Left hindlimb (tissue), 1 donor: ENCODE data around the gene CHST3.

Experiments used
- DNase-seq: peaks from one replicate; pipeline ENCODE4 v3.0.0-alpha.2; 2018

CHST3 gene

DNA sequence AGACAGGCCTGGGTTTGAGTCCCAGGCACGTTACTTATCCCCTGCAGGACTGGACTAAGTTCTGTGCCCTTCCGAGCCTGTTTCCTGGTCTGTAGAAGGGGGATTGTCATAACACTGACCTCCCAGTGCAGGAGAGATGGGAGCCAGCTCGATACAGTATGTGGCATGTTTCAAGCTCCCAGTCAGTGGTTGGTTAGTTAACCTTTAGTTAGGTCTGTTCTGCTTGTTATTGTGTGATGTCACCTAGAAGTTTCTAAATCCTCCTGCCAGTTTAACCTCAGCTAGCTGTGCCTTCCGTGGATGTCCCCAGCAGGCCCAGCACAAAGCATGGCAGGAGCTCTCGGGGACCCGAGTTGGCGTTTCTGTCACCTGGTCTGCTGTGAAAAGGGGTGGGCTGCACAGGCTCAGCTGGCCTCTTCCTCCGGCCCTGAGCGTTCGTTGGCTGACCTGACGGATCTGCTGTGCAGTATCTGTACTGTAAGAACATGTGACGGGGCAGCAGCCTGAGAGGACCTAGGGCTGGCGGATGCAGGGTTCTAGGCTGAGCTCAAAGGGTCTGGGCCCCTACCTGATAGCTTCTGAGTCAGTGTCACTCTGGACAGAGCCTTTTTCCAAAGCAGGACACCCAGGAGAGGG is 71.2 kb downstream of the CHST3 start:
- no peak for DNase-seq

DNA sequence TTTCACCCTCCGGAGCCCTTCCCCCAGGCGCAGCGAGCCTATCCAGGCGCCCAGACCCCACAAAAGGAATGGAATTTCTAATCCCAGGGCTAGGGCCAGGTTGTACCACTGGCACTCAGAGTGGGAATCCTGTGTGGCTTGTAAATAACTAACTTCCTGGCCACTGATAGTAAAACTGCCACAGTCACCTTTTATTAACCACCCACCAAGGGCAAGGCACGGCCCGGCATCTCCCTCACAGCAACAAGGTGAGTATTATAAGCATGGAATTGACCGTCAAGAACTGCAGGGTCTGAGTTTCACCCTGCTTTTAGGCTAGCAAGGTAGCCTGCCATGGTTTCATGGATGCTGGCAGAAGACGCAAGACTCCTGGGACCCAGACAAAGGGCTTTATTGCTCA is 73.1 kb downstream of the CHST3 start:
- no peak for DNase-seq

DNA sequence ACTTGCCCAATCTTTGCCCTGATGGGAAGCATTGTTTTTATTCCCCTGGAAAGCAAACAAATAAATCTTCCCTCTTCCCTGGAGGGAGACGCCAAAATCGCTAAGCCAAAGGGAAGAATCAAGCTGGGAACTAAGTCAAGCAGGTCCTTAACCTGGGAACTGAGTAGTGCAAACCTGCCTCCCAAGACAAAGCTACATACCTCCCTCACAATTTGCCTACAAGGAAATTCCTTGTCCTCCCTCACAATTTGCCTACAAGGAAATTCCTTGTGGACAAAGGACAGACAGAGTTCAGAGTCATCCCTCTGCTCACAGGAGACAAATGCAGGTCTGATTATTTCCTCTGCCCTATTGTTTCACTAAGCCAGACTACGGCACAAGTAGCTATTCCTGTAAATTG is 73.6 kb downstream of the CHST3 start:
- DNase-seq = no peak

DNA sequence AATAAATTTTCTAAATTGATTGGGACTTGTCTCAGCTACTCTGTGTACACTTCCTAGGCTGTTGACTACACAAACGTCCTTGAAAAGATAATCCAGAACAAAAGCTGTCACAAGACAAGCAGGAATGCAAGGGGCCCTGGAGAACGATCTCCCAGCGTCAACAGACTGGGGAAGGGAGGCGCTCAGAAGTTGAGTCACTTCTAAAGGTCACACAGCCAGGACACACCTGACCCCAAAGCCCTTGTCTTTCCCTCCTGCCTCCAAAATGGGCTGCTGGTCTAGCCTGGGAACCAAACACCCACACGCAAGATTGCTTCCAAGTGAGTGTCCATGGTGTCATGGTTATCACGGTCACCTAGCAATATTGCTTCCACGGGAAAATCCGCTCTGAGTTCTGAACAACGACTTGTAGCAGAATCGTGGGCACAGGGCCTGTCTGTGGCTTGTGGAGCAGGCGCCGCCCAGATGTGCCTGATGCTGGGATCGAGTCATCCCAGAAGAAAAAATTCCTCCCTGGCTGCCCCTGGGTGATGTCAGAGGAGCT is 74.3 kb downstream of the CHST3 start:
- no peak for DNase-seq

DNA sequence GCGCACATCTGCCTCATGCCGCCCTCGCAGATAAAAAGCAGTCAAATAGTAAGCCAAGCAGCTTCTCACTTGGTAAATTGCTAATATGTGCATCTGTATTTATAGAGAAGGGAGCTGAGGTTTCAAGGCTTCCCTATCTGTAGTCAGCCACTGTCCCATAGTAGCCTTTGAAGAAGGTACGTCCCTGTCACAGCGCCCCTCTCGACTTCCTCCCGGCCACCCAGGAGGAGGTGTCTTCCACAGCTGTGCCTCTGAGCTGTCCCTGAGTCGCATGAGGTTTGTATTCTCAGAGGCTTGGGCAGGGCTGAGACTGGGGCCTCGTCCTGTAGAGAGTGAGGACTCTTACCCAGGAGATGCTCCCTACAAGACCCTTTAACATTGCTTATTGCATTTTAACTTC is 75.2 kb downstream of the CHST3 start:
- no peak for DNase-seq

DNA sequence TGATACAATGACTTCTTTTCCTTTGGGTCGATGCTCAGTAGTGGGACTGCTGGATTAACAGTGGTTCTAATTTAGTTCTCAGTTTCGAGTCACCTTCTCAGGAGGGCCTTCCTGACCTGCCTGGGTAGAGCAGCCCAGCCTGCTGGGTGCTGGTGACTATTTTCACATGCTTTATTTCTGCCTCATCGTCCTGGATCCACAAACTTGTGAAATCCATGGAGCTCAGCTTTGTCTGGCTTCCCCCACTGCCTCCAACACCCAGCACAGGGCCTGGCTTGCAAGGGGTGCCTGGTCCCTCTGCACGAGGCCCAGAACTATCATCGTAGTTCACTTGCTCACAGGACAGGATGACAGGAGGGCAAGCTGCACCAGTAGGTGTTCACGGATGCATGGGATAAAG is 77.3 kb downstream of the CHST3 start:
- no peak for DNase-seq

DNA sequence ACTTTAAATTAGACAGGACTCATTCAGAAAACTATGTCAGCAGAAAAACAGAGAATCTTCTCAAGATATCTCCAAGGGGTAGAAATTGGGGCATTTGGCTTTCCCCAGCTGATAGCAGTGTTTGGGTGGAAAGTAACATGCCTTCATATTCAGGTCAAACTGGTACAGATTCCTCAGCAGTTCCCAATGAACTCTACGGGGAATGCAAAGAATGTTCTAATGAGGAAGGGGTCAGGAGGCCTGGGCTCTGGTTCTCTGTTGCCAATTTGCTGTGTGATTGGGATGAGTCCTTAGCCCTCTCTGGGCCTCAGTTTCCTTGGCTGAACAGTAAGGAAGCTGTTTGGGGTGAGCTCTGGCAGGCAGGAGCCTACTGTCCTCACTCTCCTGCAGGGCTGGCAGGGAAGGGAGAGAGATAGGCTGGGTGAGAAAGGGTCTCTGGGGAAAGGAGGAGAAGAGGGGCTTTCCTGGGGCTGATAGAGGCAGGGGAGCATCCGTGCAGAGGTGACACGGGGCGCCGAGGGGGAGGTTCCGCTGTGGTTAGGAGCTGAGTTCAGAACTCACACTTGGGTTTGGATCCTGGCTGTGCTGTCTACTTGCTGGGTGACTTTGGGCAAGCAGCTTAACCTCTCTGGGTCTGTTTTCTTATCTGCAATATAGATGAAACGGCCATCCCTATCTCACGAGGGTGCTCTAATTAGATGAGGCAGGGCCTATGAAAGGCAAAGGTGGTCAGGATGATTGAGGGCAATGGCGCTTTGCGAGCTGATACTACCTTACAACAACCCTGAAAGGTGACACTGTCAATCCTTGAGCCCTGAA is 79.0 kb downstream of the CHST3 start:
- no peak for DNase-seq

DNA sequence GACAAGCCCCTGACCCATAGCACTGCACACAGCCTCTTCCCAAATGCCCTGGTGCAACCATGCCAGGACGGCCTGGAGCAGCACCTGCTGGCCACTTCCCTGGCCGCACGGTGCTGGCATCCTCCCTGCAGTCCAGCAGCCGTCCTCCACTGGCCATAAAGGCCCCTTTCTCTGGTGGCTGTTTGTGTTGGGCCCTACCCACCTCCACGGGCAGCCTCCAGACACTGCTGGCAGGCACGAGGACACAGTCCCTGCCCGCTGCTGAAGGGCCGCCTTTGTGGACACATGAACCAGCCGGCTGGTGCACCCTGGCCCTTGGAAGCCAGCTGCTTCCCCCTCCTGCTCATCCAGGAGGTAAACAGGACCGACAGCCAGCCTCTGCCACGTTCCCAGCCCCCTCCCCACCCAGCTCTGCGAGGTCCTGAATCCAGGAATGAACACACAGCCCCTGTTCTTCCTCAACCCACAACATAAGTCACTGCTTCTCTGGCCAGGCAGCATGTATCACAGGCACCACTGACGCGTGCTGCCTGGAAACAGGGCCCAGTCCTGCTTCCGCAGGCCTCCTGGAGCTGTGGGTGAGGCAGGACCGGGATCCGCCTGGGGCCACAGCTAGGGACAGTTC is 80.3 kb downstream of the CHST3 start:
- peak; percentile 80 for DNase-seq

DNA sequence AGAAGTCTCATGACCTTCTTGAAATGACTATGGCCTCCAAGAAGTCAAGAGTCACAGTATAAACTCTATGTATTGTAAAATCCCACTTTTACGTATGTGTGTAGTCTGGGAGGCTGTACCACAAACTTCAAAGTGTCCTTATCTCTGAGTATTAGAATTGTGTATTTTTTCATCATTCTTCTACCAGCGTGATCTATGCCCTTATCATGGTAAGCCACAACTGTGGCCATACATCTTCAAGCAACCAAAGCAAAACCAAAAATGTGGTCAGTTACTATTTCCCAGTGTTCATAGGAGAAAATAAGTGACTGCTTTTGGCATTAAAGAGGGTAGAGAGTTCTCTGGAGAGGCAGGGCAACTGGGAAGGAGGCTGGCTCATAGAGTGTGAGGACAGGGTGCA is 81.4 kb downstream of the CHST3 start:
- no peak for DNase-seq

DNA sequence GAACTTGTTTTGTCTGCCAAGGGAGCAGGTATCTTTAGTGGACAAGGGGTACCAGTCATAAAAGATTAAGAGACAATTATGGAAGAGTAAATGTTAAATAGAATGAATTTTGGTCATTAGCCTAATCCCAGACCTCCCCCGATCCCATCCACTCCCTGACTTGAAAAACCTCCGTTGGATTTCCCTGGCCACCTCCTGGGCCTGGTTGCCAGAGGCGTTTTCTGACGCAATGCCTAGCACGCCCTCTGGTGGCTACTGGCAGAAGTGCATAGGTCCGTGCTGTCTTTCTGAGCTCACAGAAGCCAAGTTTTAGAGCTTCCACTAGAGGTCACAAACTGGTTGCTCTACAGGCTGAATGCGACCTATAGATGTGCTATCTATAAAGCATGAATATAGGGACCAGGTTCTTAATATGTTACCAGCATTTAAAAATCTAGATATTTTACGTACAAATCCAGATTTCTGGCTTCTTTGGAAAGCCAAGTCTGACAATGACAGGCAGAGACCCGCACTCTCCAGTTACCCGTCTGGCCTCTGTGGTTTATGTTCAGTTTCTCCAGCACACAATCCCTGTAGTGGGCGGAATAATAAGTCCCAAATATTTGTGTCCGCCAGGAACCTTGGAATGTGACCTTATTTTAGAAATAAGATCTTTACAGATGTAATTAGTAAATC is 84.4 kb downstream of the CHST3 start:
- DNase-seq = peak; percentile 92

DNA sequence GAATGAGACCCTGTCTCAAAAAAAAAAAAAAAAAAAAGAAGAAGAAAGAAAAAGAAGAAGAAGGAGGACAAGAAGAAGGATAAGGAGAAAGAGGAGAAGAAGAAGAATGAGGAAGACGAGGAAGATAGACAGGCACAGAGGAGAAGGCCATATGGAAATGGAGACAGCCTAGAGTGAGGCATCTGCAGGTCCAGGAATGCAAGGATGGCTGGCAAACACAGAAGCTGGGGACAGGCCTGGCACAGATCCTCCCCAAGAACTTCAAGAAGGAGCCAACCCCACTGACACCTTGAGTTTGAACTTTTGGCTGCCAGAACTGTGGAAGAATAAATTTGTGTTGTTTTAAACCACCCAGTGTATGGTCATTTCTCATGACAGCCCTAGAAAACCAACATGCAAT is 85.3 kb downstream of the CHST3 start:
- DNase-seq = no peak

DNA sequence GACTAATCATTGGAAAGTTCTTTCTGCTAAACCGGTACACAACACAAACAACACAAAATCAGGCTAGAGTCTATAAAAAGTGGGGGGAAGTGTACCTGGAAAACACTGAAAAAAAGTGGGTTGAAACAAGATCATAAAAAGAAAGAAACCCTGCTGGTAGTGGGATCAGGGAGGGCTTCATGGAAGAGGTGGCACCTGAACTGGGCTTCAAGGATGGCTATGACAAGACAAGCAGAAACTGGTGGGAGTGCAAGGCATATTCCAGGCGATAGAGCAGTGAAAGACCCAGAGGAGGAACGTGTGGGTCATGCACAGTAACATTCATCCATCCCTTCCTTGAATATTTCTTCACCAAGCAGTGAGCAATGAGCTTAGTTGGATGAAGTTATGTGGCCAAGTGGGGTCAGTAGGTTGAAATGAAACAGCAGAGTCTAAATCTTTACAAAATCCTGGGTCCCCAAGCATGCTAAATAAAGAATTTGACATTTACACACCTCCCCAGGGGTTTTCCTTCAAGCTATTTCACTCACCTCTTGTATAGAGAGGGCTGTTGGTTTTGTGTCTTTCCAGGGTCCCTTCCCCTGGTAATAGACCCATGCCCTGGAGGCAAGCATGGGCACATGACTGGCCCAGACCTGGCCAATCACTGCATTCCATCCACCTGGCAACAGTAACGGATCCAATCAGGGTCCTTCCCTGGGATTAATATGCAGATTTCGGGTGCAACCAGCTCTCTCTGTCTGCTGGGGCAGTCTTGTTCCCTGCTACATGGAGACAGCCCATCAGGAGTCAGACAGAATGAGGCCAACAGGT is 86.0 kb downstream of the CHST3 start:
- no peak for DNase-seq

DNA sequence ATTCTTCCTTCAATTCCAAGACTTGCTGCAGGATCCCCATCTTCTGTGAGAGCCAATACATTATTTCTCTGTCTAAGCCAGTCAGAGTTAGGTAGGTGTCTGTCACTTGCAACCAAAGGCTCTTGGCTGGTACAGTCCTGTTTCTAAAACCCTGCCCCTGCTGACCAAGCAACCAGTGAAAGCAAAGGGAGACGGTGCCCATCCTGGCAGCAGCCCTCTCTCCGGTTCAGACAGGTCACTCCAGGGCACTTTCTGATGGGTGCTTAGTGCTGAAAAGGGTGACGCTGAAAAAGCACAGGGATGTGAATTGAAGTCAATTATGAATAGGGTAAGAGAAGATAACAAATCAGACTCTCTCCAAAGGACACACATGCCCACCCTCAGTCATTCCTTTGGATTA is 86.7 kb downstream of the CHST3 start:
- DNase-seq = no peak

DNA sequence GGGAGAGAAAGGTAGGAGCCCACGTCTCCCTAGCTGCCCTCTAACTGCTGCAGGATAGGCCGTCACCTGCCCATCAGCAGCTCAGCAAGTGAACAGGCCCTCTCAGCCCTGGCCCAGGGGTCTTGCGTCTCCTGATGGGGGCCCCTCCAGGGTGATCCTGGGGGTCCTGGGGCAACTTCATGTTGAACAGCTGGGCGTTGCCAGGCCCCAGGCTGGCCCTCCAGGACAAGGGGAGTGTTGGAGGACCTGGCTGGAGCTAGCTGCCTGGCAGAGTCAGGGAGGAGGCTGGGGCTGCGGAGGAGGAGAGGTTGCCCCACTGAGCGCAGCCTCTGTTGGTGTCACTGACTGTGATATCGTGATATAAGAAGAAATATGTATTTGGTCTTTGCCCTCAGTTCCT is 89.5 kb downstream of the CHST3 start:
- DNase-seq = no peak

DNA sequence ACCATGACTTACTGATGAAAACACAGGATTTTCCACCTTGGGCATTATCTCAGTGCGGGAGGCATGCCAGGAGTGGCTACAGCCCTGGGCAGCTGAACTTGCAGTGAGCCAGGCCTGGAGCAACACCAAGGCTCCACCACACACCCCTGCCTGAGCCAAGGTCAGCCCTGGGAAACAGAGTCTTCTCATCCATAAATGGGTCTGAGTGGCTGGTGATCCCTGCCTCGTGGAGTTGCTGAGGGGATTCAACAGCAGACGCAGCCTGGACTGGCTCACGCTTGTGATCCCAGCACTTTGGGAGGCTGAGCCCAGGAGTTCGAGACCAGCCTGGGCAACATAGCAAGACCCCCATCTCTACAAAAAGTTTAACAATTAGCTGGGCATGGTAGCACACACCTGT is 91.9 kb downstream of the CHST3 start:
- DNase-seq = no peak

DNA sequence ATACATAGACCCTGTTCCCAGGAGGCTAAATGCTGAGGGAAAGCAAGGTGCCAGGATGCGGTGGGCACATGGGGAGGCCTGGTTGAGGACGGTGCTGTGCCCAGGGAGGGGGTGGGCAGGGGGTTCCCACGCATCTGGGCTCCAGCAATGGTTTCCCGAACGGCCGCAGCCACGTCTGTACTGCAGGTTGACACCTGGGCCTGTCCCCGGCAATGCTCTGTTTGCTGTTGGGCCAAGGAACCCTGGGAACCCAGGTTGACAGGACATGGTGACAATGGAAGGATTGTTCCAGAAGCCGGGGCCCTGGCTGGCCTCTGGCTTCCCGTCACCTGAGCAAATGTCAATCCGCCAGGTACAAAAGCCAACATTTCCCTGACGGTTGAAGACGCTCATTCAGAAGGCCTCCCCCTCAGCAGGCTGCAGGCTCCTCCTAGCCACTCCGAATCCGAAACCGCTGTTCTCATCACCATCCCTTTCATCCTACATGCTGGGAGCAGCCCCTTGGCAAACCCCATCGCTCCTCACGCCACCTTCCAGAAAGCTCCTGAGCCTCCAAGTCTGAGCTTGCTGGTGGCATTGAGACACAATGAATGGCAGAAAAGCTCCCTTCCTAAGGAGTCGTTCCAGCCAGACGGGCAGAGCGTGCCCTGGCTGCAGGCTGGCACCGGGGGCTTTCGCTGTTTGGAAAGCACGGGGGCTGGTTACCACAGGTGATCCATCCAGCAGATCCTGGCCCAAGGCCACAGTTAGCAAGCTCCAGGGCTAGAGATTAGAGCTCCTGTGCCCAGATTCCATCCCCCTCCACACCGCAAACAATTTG is 92.9 kb downstream of the CHST3 start:
- no peak for DNase-seq

DNA sequence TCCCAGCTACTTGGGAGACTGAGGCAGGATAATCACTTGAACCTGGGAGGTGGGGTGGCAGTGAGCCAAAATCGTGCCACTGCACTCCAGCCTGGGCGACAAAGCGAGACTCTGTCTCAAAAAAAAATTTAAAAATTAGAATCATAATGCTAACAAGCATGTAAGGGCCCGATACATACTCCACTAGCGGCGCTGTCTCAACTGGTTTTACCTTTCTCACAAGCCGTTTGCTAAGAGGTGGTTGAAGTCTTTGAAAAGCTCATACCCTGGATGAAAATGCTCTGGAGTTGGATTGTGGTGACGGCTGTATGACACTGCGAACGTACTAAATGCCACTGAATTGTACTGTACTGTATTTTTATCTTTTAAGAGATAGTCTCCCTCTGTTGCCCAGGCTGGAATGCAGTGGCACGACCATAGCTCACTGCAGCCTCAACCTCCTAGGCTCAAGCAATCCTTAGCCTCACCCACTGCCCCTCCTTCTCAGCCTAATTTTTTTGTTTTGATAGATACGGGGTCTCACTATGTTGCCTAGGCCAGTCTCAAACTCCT is 94.2 kb downstream of the CHST3 start:
- DNase-seq = no peak

DNA sequence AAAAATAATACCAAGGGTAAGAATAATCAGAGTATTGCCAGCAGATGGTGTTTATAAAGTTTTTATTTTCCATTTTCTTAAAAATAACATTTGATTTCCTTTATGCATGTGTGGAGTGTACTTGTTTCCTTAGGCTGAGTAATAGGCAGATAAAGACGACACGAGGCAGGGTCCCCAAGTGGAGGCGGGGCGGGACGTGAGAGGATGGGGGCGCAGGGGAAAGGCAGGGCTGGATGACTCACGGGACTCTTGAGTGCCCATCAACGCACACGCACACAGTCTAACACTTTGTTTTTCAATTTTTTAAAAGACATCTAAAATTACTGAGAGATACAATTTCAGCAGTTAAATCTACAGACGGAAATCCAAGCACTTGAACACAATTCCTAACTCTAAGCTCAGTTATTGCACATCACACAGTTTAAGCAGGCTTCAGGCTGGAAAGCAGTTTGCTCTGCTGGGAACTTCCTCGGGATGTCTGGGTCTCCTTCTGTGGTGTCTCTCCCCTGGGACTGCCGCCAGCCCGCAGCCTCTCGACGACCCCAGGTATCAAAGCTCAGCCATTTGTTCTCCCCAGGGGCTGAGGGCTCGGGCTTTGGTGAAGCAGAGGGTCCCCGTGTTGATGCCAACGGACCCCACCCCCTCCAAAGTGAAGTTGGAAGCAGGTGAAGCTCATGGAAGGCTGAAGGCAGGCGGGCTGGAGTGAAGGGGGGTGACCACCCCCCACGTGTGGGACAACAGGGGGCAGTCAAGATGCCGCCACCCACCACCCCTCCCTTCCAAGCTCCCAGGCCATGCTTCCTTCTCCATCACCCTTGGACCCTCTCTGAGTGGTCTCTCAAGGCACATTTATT is 95.0 kb downstream of the CHST3 start:
- DNase-seq = no peak

DNA sequence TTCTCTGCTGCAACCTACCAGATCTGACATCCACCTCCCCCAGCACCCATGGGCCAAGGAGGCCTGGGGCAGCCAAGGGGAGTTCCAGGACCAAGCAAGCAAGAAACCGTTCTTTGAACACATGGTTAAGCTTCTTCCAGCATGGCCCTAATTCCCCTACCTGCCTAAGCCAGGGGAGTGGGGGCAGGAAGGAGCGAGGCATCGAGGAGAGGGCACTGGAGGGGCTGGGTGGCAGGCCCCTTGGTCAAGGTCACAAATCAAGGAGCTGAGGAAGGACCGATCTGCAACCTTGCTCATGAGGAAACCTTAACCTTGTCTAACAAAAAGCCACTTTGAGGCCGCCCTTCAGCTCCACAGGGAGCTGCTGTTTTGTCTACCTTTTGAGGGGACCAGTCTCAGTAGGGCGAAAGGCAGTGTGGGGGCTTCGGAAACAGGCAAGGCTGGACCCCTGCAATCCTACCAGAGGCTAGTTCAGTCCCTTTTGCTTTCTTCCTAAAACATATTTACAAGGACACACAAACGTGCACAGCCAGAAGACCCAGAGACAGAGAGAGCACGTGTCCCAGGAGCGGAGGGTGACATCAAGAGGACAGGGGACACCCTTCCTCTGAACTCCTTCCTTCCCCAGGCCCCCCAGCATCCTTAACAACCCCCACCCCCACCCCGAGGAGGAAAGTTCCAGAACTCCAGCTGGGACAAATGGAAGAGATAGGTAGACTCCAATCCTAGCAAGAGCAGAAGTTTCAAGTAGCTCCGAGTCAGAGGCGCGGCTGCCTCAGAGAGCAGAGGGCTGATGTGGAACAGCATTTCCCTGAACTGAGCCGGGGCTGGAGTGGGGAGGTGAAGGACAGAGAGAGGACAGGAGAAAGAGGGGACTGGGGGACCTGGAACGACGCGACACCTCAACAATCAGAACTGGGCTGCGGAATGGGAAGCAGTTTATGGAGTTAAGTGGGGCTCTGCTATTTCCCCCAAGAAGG is 95.9 kb downstream of the CHST3 start:
- DNase-seq = no peak
